Rectal smooth muscle tissue (tissue), 1 donor: Measurements from ENCODE around the gene PNCK.

Source experiments
- H3K27ac ChIP-seq: one replicate; pipeline ENCODE4 v1.7.0; 2013; ENCODE audit warnings: low read depth, low read length, inconsistent platforms
- H3K27me3 ChIP-seq: one replicate; pipeline ENCODE4 v1.7.0; 2013; ENCODE audit warnings: low read length; ENCODE audit not compliant: control insufficient read depth, insufficient read depth
- H3K36me3 ChIP-seq: one replicate; pipeline ENCODE4 v1.7.0; 2013; ENCODE audit warnings: low read length; ENCODE audit not compliant: control insufficient read depth, insufficient read depth
- H3K4me1 ChIP-seq: one replicate; pipeline ENCODE4 v1.7.0; 2013; ENCODE audit warnings: low read length; ENCODE audit not compliant: control insufficient read depth, insufficient read depth
- H3K4me3 ChIP-seq: one replicate; pipeline ENCODE4 v1.7.0; 2013; ENCODE audit warnings: low read length
- H3K9ac ChIP-seq: one replicate; pipeline ENCODE4 v1.7.0; 2013; ENCODE audit warnings: low read length

PNCK gene

GRCh38 chrX:153657161-153657560 is 16.5 kb downstream of the PNCK start:
- H3K4me3 ChIP-seq = no peak overlapping the region

GRCh38 chrX:153653556-153653955 is 20.1 kb downstream of the PNCK start:
- Histone ChIP-seq H3K4me3 (no peak overlapping the region), H3K27me3 (peaks cover 8% of the 10 kb centered on the region), H3K36me3 (no peaks in the 10 kb centered on the region), H3K4me1 (no peaks in the 10 kb centered on the region), H3K27ac (no peak overlapping the region), H3K9ac (no peak overlapping the region)

More at GRCh38 chrX:153657161-153657560, 16.5 kb downstream of the PNCK start:
- Histone ChIP-seq H3K9ac (no peak overlapping the region), H3K36me3 (no peaks in the 10 kb centered on the region), H3K27me3 (no peaks in the 10 kb centered on the region), H3K4me1 (no peaks in the 10 kb centered on the region), H3K27ac (no peak overlapping the region)

GRCh38 chrX:153651540-153652079 is 22.0 kb downstream of the PNCK start:
- Histone ChIP-seq H3K4me1 (no peaks in the 10 kb centered on the region), H3K9ac (no peak overlapping the region), H3K27ac (no peak overlapping the region), H3K27me3 (peaks cover 18% of the 10 kb centered on the region), H3K4me3 (no peak overlapping the region), H3K36me3 (no peaks in the 10 kb centered on the region)

- Histone ChIP-seq H3K4me3 (no peak overlapping the region), H3K27ac (no peak overlapping the region), H3K36me3 (no peaks in the 10 kb centered on the region), H3K27me3 (peaks cover 24% of the 10 kb centered on the region), H3K4me1 (no peaks in the 10 kb centered on the region), H3K9ac (no peak overlapping the region)
Measured at GRCh38 chrX:153650959-153651358, 22.7 kb downstream of the PNCK start.

- peaks cover 28% of the 10 kb centered on the region for H3K27me3 ChIP-seq
- no peak overlapping the region for H3K4me3 ChIP-seq
- no peaks in the 10 kb centered on the region for H3K36me3 ChIP-seq
Measured at GRCh38 chrX:153649915-153650782, 23.5 kb downstream of the PNCK start.

GRCh38 chrX:153649178-153649914 is 24.3 kb downstream of the PNCK start:
- Histone ChIP-seq H3K9ac (no peak overlapping the region), H3K4me1 (no peaks in the 10 kb centered on the region), H3K27ac (no peak overlapping the region), H3K36me3 (no peaks in the 10 kb centered on the region), H3K4me3 (no peak overlapping the region), H3K27me3 (peaks cover 37% of the 10 kb centered on the region)

More at GRCh38 chrX:153649915-153650782, 23.5 kb downstream of the PNCK start:
- H3K27ac ChIP-seq = no peak overlapping the region
- no peaks in the 10 kb centered on the region for H3K4me1 ChIP-seq
- H3K9ac ChIP-seq = no peak overlapping the region

- Histone ChIP-seq H3K27ac (no peak overlapping the region), H3K36me3 (no peaks in the 10 kb centered on the region), H3K4me3 (no peak overlapping the region), H3K4me1 (no peaks in the 10 kb centered on the region), H3K9ac (no peak overlapping the region), H3K27me3 (peaks cover 41% of the 10 kb centered on the region)
Measured at GRCh38 chrX:153648358-153649177, 25.0 kb downstream of the PNCK start.

- Histone ChIP-seq H3K4me3 (no peak overlapping the region), H3K4me1 (no peaks in the 10 kb centered on the region), H3K27ac (no peak overlapping the region), H3K27me3 (peaks cover 45% of the 10 kb centered on the region), H3K9ac (no peak overlapping the region), H3K36me3 (no peaks in the 10 kb centered on the region)
Measured at GRCh38 chrX:153647461-153648357, 25.9 kb downstream of the PNCK start.

GRCh38 chrX:153646620-153647373 is 26.8 kb downstream of the PNCK start, which contains the start of gene DUSP9:
TSS of gene DUSP9 (plus strand) at chrX:153647203. CDS start at chrX:153647954, 751 bp downstream.
- Histone ChIP-seq H3K36me3 (no peaks in the 10 kb centered on the region), H3K4me3 (no peak within 1 kb of the TSS), H3K27me3 (peaks cover 47% of the 10 kb centered on the region), H3K4me1 (no peaks in the 10 kb centered on the region), H3K9ac (no peak within 1 kb of the TSS), H3K27ac (no peak within 1 kb of the TSS)

GRCh38 chrX:153645921-153646488 is 27.6 kb downstream of the PNCK start:
- Histone ChIP-seq H3K4me3 (no peak overlapping the region), H3K9ac (no peak overlapping the region), H3K36me3 (no peaks in the 10 kb centered on the region), H3K27me3 (peaks cover 55% of the 10 kb centered on the region), H3K27ac (no peak overlapping the region), H3K4me1 (no peaks in the 10 kb centered on the region)
